GM23248 (cell line): ENCODE results near the gene ROPN1L.

Source experiments
- EZH2 ChIP-seq: fragments of 200-600 bp; sonication (generic); IDR thresholded peaks from 2 replicates; pipeline ENCODE4 v1.6.1; 2018; ENCODE audit warnings: antibody characterized with exemption, mild to moderate bottlenecking; ENCODE audit not compliant: insufficient read depth, poor library complexity, severe bottlenecking
- EZH2phosphoT487 ChIP-seq: fragments of 200-600 bp; sonication (generic); IDR thresholded peaks from 2 replicates; pipeline ENCODE4 v1.6.1; 2018; ENCODE audit warnings: antibody characterized with exemption, moderate library complexity, mild to moderate bottlenecking, low read depth; ENCODE audit not compliant: insufficient read depth

DNA sequence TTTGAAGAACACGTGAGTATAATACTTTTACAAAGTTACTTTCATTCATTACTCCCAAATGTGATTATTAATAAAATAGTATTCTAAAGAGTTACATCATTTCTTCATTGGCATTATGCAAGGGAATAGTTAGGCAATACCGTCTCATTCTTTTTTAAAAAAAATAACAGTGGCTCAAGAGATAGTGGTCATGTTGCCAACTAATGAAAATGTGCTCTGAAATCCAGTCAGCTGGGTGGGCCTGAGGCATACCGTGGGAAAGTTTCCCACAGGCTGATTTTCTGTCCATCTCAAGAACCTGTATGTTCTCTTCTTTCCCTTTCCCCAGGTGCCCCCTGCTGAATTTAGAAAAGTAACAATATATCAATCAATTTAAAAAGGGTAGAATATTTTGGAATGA lies 40.8 kb upstream of the ROPN1L start:
- TF ChIP-seq EZH2 (no peak), EZH2phosphoT487 (no peak)
